HepG2 (cell line): ENCODE measurements around the gene RAC3. TPM values are rescaled to one million over a fixed set of nuclear protein-coding genes. Genes with fewer than 3 reads are reported as not detected.

ENCODE experiments used
- ATF1 ChIP-seq: IDR thresholded peaks from 2 replicates; pipeline ENCODE4 v1.6.1; 2016; ENCODE audit warnings: mild to moderate bottlenecking, control low read depth
- CAMTA2 ChIP-seq: sonication (generic); formaldehyde crosslinking; IDR thresholded peaks from 2 replicates; pipeline ENCODE4 v1.4.0; 2020; ENCODE audit warnings: mild to moderate bottlenecking, missing genetic modification reagents, borderline replicate concordance
- GTF3A ChIP-seq: sonication (generic); formaldehyde crosslinking; conservative IDR thresholded peaks from 2 replicates; pipeline ENCODE4 v1.4.0; 2020; ENCODE audit warnings: mild to moderate bottlenecking, missing genetic modification reagents
- HNRNPLL ChIP-seq: fragments of 200-400 bp; formaldehyde crosslinking; IDR thresholded peaks from 2 replicates; pipeline ENCODE4 v1.6.1; 2017; ENCODE audit warnings: mild to moderate bottlenecking, low read depth, low read length; ENCODE audit not compliant: poor library complexity, severe bottlenecking
- MTA1 ChIP-seq: sonication (generic); formaldehyde crosslinking; IDR thresholded peaks from 2 replicates; pipeline ENCODE4 v1.4.0; 2020; ENCODE audit warnings: missing genetic modification reagents, mild to moderate bottlenecking, borderline replicate concordance
- NCOA2 ChIP-seq: sonication (generic); formaldehyde crosslinking; IDR thresholded peaks from 2 replicates; pipeline ENCODE4 v1.8.0; 2022; ENCODE audit warnings: inconsistent platforms
- POLR2AphosphoS5 ChIP-seq: IDR thresholded peaks from 2 replicates; pipeline ENCODE4 v1.6.1; 2012; ENCODE audit warnings: low read depth, low read length
- TSC22D2 ChIP-seq: sonication (generic); formaldehyde crosslinking; IDR thresholded peaks from 2 replicates; pipeline ENCODE4 v1.5.1; 2020; ENCODE audit warnings: missing genetic modification reagents, mild to moderate bottlenecking, borderline replicate concordance
- ZBTB14 ChIP-seq: sonication (generic); formaldehyde crosslinking; IDR thresholded peaks from 2 replicates; pipeline ENCODE4 v1.4.0; 2020; ENCODE audit warnings: missing genetic modification reagents
- ZNF354B ChIP-seq: sonication (generic); formaldehyde crosslinking; IDR thresholded peaks from 2 replicates; pipeline ENCODE4 v1.8.0; 2022; ENCODE audit warnings: mild to moderate bottlenecking, missing genetic modification reagents
- ZNF574 ChIP-seq: sonication (generic); formaldehyde crosslinking; IDR thresholded peaks from 2 replicates; pipeline ENCODE4 v1.4.0; 2020; ENCODE audit warnings: missing genetic modification reagents
- ZNF672 ChIP-seq: sonication (generic); formaldehyde crosslinking; IDR thresholded peaks from 2 replicates; pipeline ENCODE4 v1.8.1; 2022; ENCODE audit warnings: missing genetic modification reagents
- ZXDC ChIP-seq: sonication (generic); formaldehyde crosslinking; IDR thresholded peaks from 2 replicates; pipeline ENCODE4 v1.5.0; 2020; ENCODE audit warnings: mild to moderate bottlenecking, missing genetic modification reagents
- polyA plus RNA-seq, 8 experiments: library from polyadenylated mRNA; depleted of rRNA in 3 of 8; stranded (reverse) in 7 of 8; unstranded in 1 of 8; fragments of >200 nt; fragmentation: Illumina TruSeq in 4 of 8; extraction: Trizol in 4 of 8; gene quantifications; 2 replicates each; pipeline versions ENCODE4 v1.2.1 to v1.2.3, GENCODE V29; 2011 to 2016; ENCODE audit warnings: low read depth in 4 of 8, missing spikeins in 1 of 8, mixed read lengths in 1 of 8; ENCODE audit not compliant: insufficient read depth in 1 of 8
- total RNA-seq, 5 experiments: library from RNA; depleted of rRNA; stranded (reverse); fragments of >200 nt; fragmentation: Illumina TruSeq; extraction: Trizol; gene quantifications; 2 replicates each; pipeline ENCODE4 v1.2.3, GENCODE V29; 2016; ENCODE audit warnings: low read depth in 1 of 5
- TF ChIP-seq, protein P1 (sequence below): sonication (generic); formaldehyde crosslinking; IDR thresholded peaks from 2 replicates; pipeline ENCODE4 v1.5.1; 2020; ENCODE audit warnings: mild to moderate bottlenecking, missing genetic modification reagents, moderate library complexity
- TF ChIP-seq, protein P2 (sequence below): sonication (generic); formaldehyde crosslinking; IDR thresholded peaks from 2 replicates; pipeline ENCODE4 v1.9.0; 2022; ENCODE audit warnings: missing genetic modification reagents, mild to moderate bottlenecking, borderline replicate concordance

The RAC3 gene
- total and polyA plus RNA-seq, 2 of the 13 experiments (the other 11 are each of a cell fraction or from before 2014, with no cell fraction given), result 10.5 to 21.3 TPM

GRCh38 chr17:81998691-81999438, 32.6 kb upstream of the RAC3 start (continued):
- TF ChIP-seq, protein P1, sequence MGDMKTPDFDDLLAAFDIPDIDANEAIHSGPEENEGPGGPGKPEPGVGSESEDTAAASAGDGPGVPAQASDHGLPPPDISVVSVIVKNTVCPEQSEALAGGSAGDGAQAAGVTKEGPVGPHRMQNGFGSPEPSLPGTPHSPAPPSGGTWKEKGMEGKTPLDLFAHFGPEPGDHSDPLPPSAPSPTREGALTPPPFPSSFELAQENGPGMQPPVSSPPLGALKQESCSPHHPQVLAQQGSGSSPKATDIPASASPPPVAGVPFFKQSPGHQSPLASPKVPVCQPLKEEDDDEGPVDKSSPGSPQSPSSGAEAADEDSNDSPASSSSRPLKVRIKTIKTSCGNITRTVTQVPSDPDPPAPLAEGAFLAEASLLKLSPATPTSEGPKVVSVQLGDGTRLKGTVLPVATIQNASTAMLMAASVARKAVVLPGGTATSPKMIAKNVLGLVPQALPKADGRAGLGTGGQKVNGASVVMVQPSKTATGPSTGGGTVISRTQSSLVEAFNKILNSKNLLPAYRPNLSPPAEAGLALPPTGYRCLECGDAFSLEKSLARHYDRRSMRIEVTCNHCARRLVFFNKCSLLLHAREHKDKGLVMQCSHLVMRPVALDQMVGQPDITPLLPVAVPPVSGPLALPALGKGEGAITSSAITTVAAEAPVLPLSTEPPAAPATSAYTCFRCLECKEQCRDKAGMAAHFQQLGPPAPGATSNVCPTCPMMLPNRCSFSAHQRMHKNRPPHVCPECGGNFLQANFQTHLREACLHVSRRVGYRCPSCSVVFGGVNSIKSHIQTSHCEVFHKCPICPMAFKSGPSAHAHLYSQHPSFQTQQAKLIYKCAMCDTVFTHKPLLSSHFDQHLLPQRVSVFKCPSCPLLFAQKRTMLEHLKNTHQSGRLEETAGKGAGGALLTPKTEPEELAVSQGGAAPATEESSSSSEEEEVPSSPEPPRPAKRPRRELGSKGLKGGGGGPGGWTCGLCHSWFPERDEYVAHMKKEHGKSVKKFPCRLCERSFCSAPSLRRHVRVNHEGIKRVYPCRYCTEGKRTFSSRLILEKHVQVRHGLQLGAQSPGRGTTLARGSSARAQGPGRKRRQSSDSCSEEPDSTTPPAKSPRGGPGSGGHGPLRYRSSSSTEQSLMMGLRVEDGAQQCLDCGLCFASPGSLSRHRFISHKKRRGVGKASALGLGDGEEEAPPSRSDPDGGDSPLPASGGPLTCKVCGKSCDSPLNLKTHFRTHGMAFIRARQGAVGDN (CRISPR knock-in tag), result peak; percentile 68
- no peak for TF ChIP-seq ZBTB14 (CRISPR knock-in tag)
- no peak for TF ChIP-seq ZNF354B (CRISPR knock-in tag)
- no peak; the same call in 1 of the 2 replicates for TF ChIP-seq MTA1 (CRISPR knock-in tag)
- 0 out of 2 replicates have a peak, but pooled peaks have one; percentile 24 for TF ChIP-seq NCOA2 (CRISPR knock-in tag)
- no peak for TF ChIP-seq CAMTA2 (CRISPR knock-in tag)
- TF ChIP-seq, protein P2, sequence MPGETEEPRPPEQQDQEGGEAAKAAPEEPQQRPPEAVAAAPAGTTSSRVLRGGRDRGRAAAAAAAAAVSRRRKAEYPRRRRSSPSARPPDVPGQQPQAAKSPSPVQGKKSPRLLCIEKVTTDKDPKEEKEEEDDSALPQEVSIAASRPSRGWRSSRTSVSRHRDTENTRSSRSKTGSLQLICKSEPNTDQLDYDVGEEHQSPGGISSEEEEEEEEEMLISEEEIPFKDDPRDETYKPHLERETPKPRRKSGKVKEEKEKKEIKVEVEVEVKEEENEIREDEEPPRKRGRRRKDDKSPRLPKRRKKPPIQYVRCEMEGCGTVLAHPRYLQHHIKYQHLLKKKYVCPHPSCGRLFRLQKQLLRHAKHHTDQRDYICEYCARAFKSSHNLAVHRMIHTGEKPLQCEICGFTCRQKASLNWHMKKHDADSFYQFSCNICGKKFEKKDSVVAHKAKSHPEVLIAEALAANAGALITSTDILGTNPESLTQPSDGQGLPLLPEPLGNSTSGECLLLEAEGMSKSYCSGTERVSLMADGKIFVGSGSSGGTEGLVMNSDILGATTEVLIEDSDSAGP (CRISPR knock-in tag), result no peak
- peak; percentile 39 for TF ChIP-seq HNRNPLL
- TF ChIP-seq TSC22D2, result no peak
- TF ChIP-seq GTF3A (CRISPR knock-in tag), result no peak
- 0 out of 2 replicates have a peak, but pooled peaks have one; percentile 18 for TF ChIP-seq ZNF574
- TF ChIP-seq POLR2AphosphoS5, result no peak
- no peak for TF ChIP-seq ATF1 (CRISPR knock-in tag)
- TF ChIP-seq ZXDC (CRISPR knock-in tag), result no peak
- TF ChIP-seq ZNF672 (CRISPR knock-in tag), result no peak
